Hepatocyte (in vitro differentiated cells): Measurements from ENCODE around the gene CACNG4. TPM values are rescaled to one million over a fixed set of nuclear protein-coding genes. Genes with fewer than 3 reads are reported as not detected.

Experiments
- DNase-seq: peaks from one replicate; pipeline ENCODE4 v3.0.0-alpha.2; 2016; ENCODE audit warnings: low spot score
- H2AFZ ChIP-seq: fragments of 200-600 bp; sonication (generic); 2 replicates; pipeline ENCODE4 v1.6.0; 2016; ENCODE audit warnings: antibody characterized with exemption, mild to moderate bottlenecking
- H3K27ac ChIP-seq: fragments of 200-600 bp; sonication (generic); 2 replicates; pipeline ENCODE4 v1.5.1; 2016; ENCODE audit warnings: mild to moderate bottlenecking
- H3K27me3 ChIP-seq: fragments of 200-600 bp; sonication (generic); 2 replicates; pipeline ENCODE4 v1.6.1; 2016
- H3K36me3 ChIP-seq: fragments of 200-600 bp; sonication (generic); replicated peaks from 2 replicates; pipeline ENCODE4 v1.5.1; 2016; ENCODE audit warnings: low read depth; ENCODE audit not compliant: insufficient read depth
- H3K4me1 ChIP-seq: fragments of 200-600 bp; sonication (generic); 2 replicates; pipeline ENCODE4 v1.5.1; 2016; ENCODE audit warnings: mild to moderate bottlenecking, moderate library complexity; ENCODE audit not compliant: insufficient read depth
- H3K4me2 ChIP-seq: fragments of 200-600 bp; sonication (generic); 2 replicates; pipeline ENCODE4 v1.6.0; 2016
- H3K4me3 ChIP-seq: fragments of 200-600 bp; sonication (generic); 2 replicates; pipeline ENCODE4 v1.5.1; 2016; ENCODE audit warnings: mild to moderate bottlenecking
- H3K79me2 ChIP-seq: fragments of 200-600 bp; sonication (generic); 2 replicates; pipeline ENCODE4 v1.6.0; 2017; ENCODE audit warnings: mild to moderate bottlenecking
- H3K9me2 ChIP-seq: fragments of 200-600 bp; sonication (generic); replicated peaks from 2 replicates; pipeline ENCODE4 v1.6.0; 2017; ENCODE audit warnings: mild to moderate bottlenecking; ENCODE audit not compliant: insufficient read depth
- H3K9me3 ChIP-seq: fragments of 200-600 bp; sonication (generic); 2 replicates; pipeline ENCODE4 v1.5.1; 2016; ENCODE audit warnings: low read depth, mild to moderate bottlenecking
- H4K20me1 ChIP-seq: fragments of 200-600 bp; sonication (generic); 2 replicates; pipeline ENCODE4 v1.6.0; 2016; ENCODE audit warnings: mild to moderate bottlenecking; ENCODE audit not compliant: insufficient read depth, poor library complexity, severe bottlenecking
- CTCF ChIP-seq: fragments of 200-600 bp; sonication (generic); IDR thresholded peaks from 2 replicates; pipeline ENCODE4 v1.5.1; 2016; ENCODE audit warnings: antibody characterized with exemption, mild to moderate bottlenecking; ENCODE audit not compliant: poor library complexity
- EZH2 ChIP-seq: fragments of 200-600 bp; sonication (generic); IDR thresholded peaks from 2 replicates; pipeline ENCODE4 v1.6.1; 2016; ENCODE audit warnings: antibody characterized with exemption, mild to moderate bottlenecking, borderline replicate concordance
- EZH2phosphoT487 ChIP-seq: fragments of 200-600 bp; sonication (generic); IDR thresholded peaks from one replicate; pipeline ENCODE4 v1.6.1; 2018; ENCODE audit warnings: antibody characterized with exemption, mild to moderate bottlenecking, low read depth, moderate library complexity; ENCODE audit not compliant: unreplicated experiment, severe bottlenecking
- WGBS: methylation state at CpG from one replicate; pipeline ENCODE4 v1.1.6; 2016; ENCODE audit warnings: low lambda C conversion rate; ENCODE audit errors: missing lambda C conversion rate; 5-methylcytosine and 5-hydroxymethylcytosine counted together
- polyA plus RNA-seq: library from polyadenylated mRNA; unstranded; fragments of >200 nt; fragmentation: Nextera tagmentation; extraction: Ambion mirVana; gene quantifications from 2 replicates; pipeline ENCODE4 v1.2.1, GENCODE V29; 2016
- total RNA-seq: library from RNA; depleted of rRNA; stranded (reverse); fragments of >200 nt; gene quantifications from 2 replicates; pipeline ENCODE4 v1.2.3, GENCODE V29; 2014

Gene CACNG4
- total and polyA plus RNA-seq, 2 experiments from 2014 or later: 3.5 to 3.9 TPM

GRCh38 chr17:66952681-66953629 is 11.6 kb upstream of the CACNG4 start:
- TF ChIP-seq EZH2 (no peak), CTCF (no peak), EZH2phosphoT487 (no peak)
- Histone ChIP-seq H3K9me3 (no peaks in the 10 kb centered on the region), H3K4me1 (peaks cover 31% of the 10 kb centered on the region), H3K9me2 (no peaks in the 10 kb centered on the region), H3K4me2 (peak overlapping the region; percentile 38), H3K79me2 (no peaks in the 10 kb centered on the region), H3K4me3 (no peak overlapping the region), H4K20me1 (no peaks in the 10 kb centered on the region), H2AFZ (no peak overlapping the region), H3K36me3 (no peaks in the 10 kb centered on the region), H3K27ac (peak overlapping the region; percentile 96), H3K27me3 (no peaks in the 10 kb centered on the region)
- WGBS: 88% methylated on average over 14 of the region's 14 CpGs
- no peak for DNase-seq

- TF ChIP-seq EZH2: no peak
- no peak for TF ChIP-seq CTCF
- no peak for TF ChIP-seq EZH2phosphoT487
- Histone ChIP-seq H3K4me2 (no peak overlapping the region), H3K4me1 (peaks cover 38% of the 10 kb centered on the region), H3K4me3 (no peak overlapping the region), H2AFZ (no peak overlapping the region), H3K79me2 (no peaks in the 10 kb centered on the region), H3K27ac (peak overlapping the region; percentile 96), H3K27me3 (no peaks in the 10 kb centered on the region), H3K36me3 (no peaks in the 10 kb centered on the region), H4K20me1 (no peaks in the 10 kb centered on the region), H3K9me3 (no peaks in the 10 kb centered on the region), H3K9me2 (no peaks in the 10 kb centered on the region)
- DNase-seq: no peak
- WGBS: 68% methylated on average over 7 of the region's 7 CpGs
These were observed 10.9 kb upstream of the CACNG4 start for GRCh38 chr17:66953630-66954020.

GRCh38 chr17:66954632-66955031 is 9.9 kb upstream of the CACNG4 start:
- Histone ChIP-seq H3K9me2 (no peaks in the 10 kb centered on the region), H3K9me3 (no peaks in the 10 kb centered on the region), H3K27me3 (no peaks in the 10 kb centered on the region), H2AFZ (no peak overlapping the region), H3K4me2 (no peak overlapping the region), H3K79me2 (no peaks in the 10 kb centered on the region), H3K36me3 (no peaks in the 10 kb centered on the region), H3K27ac (no peak overlapping the region), H3K4me3 (no peak overlapping the region), H3K4me1 (peaks cover 38% of the 10 kb centered on the region), H4K20me1 (no peaks in the 10 kb centered on the region)
- TF ChIP-seq EZH2phosphoT487 (no peak), EZH2 (no peak), CTCF (no peak)
- no peak for DNase-seq
- 87% methylated on average over 3 of the region's 3 CpGs for WGBS
